NCI-H2107 treated with DMSO at 0.1 percent for 48 hours (cell line): ENCODE measurements around the gene LSAMP.
"Not testable (repeated sequence)": the region's sequence is repeated elsewhere in the genome, so short reads cannot be mapped to it uniquely, and the experiment has no call there.

Source experiments
- DNase-seq: peaks from one replicate; lab custom pipeline; 2025; ENCODE audit not compliant: unreplicated experiment; lab: John Stamatoyannopoulos, UW

LSAMP gene

DNA sequence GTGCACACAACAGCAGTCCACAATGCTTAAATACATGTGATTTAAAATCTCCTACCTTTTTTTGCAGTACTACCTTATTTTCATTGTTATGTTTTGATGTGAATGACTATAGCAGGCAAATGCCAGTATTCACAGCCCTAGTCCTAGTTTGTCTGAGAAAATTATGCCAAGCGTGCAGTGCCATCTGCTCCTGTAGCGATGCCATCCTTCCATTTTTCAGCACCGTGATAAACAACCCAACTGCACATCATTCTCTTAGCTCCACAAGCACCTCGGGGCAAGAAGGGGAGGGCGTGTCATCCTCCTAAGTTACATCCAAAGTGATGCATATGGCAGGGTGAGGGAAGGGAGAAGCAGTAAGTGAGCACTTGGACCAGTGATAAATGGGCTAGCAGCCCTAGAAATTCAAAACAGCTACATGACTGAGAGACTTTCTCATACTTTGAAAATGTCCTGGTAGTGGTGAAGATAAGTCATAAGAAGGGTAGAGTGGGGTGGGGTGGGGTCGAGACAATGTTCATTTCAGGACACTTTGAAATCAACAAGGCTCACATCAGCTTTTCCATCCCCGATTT lies 198.8 kb downstream of the LSAMP start:
- no peak for DNase-seq

DNA sequence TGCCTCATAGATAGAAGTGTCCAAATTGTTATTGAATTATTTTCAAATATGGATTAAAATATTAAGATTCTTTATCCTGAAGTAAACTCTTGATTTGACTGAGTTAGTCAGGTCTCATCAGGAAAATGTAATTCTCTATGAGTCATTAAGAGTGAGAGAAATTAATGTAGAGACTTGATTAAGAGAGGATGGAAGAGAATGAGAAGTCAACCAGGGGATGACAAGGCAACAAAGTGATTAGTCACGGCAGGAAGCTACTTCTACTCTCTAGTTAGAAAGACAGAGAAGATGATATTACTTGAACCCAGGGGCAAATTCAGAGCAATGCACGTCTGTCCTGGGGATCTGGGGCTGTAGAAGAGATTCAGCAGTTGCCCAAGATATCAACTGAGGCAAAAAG lies 202.5 kb downstream of the LSAMP start:
- no peak for DNase-seq

DNA sequence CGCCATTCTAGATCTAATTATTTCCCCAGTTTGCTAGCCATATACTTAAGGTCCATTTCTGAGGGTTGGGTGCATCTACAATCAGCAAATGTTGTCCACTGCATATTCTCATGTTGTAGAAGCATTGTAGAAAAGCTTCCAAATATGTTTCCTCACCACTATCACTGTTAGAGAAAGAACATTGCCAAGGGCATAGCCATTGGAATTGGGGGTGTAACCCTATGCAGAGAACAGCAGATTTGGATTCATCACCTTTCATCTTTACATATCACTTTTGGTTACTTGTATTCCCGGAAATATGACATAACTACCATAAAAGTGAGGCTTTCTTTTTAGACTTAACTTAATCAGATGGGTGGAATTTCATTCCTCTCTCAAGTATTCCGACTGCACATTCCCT lies 203.6 kb downstream of the LSAMP start:
- no peak for DNase-seq

DNA sequence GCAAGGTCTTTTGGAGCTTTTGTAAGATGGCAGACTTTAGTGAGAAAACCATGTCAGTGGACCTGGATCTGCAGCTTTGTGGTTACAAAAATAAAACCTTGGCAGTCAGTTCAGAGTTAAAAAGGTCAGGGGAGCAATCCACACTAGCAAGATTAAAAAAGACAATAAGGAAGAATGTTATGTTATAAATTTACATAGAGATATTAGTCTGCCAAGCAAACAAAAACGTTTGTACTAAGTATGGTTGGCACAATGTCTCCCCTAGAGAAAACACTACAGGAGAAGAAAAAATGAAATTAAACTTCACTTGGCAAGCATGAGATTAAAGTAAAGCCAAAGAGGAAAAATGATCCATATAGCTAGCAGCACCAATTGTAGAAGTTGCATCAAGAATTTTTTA lies 205.0 kb downstream of the LSAMP start:
- no peak for DNase-seq

DNA sequence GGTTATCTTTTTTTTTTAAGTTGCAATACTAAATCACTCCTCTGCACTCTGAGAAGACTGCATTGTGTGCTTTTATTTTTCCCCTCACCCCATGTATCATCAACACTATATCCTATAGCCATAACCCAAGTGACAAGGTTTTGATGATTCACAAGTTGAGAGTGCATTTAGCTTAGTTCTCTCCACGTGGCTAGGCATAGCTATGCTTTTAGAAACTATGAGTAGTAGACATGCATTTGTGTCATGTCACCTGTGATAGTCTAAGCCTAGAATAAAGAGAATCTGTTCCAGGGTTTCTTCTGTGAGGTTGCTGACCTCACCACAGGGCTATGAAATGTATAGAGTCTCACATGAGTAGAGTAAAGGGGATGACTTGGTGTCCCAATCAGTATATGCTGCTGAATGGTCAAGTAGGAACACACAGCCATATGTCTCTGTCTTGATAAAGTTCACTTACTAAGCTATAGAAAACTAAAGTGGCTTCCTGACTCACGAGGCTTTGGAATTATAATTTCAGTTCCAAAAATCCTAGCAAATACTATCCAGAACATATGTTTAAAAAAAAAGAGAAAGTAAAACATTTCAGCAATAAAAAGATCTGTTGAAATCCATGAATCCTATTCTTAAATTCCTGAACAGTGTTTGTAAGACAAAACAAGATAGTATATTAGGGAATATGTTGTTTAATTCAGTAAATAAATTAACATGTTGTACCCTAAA lies 206.3 kb downstream of the LSAMP start:
- DNase-seq, result no peak

DNA sequence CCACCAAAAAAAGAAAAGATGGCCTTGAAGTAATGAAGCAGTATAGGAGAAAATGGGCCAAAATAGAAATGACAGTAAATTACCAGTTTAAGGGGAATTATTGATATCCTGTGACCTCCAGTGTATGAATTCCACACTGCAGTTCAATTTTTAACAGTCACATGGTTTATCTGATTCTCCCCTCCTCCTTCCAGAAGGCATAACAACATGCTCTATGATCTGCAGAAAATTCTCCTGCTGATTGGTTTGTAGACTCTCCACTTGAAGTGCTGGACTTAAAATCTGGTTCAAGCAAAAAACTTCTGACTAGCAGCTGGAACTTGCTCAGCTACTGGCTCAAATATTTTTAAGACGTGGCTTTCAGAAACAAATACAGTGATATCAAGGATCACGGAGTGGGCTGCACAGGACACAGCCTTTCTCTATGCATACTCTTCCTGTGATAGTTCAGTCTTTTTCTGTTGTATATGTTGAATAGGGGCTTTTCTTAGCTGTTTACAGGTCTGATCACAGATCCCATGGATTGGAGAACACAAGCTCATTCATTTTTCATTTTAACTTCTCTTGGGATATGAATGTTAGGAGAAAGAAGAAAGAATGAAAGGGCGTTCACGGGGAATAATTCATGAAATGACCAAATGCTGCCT lies 211.5 kb downstream of the LSAMP start:
- DNase-seq, result no peak

DNA sequence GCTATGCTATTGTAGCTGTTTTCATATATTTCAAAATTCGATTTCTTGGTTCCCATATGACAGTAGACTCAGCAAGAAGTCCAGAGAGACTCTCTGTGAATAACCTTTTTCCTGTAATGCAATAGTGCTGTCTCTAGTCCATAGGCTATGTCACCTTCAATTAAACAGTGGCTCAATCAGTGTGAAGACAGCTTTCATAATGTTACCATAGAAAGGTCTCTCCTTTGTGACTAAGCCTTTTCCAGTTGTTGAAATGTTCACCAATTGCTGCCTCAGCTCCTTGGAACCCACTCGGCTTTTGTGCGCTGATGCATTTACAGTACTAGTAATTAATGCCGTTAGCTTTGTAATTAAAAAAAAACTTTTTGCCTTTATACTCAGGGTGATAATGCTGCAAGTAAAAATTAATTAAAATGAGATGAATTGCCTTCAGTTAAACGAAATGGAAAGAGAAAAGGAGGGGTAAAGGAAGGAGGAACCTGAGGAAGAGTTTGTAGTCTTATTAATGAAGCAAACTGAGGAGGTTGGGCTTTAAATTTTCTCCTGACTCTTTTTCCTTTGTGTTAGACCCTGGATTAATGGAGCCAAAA lies 214.8 kb downstream of the LSAMP start:
- DNase-seq, result no peak

DNA sequence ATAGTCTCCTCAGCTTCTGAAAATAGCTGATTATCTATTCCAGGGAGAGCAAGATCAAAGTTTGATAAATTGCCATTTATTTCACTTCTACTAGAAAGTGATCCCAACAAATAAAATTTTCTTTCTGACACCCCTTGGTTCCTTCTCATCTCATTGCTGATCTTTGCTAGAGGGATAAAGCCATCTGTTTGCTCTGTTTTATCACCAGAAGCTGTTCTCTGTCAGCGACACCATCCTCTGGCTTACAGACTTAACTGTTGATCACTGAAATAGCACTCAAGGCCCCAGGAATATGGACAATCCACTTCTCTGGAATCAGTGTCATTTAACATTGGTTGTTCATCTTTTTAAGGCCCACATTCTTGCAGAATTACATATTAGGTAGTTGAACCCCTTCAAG lies 219.0 kb downstream of the LSAMP start:
- DNase-seq, result no peak

DNA sequence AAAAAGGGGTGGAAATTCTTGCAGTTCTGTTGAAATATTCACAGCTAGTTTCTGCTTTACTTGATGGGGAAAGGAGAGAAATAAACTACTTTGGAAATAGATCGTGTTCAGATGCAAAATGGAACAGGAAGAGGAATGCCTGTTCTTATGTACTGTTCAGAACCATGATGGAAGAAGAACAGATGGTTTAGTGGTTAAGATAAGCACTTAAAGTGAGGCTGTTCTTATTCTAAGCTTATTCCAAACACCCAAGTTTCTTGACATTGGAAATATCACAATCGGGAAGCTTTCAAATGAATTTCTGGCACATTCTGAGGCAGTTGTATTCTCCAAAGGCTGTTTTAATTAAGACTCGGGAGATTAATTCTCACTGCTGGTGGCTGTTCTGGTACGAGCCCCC lies 228.5 kb downstream of the LSAMP start:
- DNase-seq, result no peak

DNA sequence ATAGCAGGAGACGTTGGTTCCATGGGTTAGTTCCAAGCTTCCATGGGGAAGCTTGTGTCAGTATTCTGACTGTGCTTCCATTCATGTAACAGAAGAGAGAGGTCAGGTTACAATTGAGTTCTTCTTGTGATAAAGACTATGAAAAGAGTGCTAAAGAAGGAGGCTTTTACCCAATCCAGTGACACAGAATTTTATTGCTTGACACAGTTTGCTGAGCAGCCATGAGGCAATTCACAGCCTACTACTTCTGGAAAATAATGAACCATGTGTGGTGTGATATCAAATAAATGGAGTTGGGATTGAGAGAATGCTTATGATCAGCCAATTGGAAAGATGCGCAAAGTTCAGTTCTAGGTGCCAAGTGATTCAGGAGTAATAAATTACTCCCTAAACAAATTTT lies 233.4 kb downstream of the LSAMP start:
- no peak for DNase-seq

DNA sequence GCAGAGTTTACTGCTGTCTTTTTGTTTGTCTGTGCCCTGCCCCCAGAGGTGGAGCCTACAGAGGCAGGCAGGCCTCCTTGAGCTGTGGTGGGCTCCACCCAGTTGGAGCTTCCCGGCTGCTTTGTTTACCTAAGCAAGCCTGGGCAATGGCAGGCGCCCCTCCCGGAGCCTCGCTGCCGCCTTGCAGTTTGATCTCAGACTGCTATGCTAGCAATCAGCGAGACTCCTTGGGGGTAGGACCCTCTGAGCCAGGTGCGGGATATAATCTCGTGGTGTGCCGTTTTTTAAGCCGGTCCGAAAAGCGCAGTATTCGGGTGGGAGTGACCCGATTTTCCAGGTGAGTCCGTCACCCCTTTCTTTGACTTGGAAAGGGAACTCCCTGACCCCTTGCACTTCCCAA lies 236.5 kb downstream of the LSAMP start:
- DNase-seq, result not testable (repeated sequence)

DNA sequence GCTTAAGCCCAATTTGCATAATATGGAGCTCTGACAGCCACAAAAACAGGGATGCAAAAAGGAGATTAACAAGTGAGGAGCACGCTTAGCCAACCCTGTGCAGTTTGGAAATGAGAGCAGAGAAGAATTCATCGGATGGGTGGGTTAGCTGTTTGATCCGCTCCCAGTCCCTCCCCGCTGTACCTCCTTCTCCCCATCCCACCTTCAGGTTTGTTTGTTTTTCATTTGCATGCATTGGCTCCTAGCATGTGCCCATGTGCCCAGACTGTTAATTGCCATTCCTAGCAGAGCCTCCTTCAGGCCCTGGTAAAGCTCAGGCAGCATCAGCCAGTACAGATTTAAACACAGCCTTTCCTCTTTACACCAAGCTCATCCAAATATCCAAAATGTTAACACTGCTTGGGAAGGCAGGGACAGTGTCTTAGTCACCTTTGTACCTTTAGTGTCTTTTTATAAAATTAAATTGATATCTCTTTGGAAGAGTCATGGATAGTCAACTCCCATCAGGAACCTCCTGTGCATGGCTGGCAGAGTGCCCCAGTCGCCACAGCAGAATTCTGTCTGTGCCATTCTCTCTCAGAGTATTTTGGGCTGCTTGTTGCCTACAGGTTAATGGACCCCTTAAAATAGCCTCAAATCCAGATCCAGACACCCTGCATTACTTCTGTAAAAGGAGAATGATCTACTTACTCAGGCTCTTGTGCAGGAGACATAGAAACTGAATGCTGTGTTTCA lies 244.2 kb downstream of the LSAMP start:
- no peak for DNase-seq

DNA sequence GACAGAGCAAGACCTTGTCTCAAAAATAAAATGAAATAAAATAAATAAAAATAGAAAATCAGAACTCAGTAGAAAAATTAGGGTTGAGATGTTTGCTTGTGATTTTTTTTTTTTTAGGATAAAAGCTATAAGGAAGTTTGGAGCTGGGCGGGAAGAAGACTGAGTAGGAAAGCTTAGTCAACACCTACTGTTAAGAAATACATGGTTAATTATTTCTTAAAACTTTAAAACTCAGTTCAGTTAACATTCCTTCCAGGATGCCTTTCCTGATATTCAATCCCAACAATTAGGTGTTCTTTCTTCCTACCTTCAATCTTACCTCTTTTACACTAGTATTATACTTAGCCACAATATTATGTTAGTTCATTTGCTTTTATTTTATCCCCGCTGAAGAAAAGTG lies 246.2 kb downstream of the LSAMP start:
- no peak for DNase-seq

DNA sequence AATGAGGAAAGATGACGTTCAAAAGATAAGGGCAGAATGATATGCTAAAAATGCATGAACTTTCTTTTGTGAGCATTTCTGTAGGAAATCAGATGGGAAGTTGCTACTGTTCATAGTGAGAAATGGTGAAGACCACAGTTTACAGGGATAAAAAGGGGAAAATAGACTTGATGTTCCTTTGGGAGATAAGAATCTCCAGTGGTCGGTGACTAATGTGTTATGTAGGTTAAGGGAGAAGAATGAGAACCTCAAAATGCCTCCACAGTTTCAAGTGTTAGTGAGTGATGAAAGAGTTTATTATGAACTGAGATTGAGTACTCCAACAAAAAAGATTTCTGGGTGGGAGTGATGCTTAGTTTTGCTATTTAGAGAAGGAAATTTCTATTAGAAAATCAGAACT lies 247.2 kb downstream of the LSAMP start:
- no peak for DNase-seq

DNA sequence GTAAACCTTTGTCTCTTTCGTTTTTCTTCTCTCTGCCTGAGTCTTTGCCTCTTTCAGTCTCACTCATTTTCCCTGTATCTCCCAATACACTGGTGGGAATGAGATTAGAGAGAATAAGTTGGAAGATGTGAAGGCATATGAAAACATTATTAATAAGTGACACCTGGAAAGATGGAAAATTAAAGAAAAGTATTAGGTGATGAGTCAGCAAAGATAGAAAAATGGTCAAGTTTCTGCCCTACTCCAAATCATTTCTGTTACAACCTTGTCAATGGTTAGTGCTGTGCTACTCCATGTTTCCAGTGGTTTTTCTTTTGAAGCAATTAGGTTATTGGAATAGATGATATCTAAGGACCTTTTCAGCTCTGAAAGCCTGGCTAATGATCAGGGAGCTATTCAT lies 252.8 kb downstream of the LSAMP start:
- DNase-seq, result no peak

DNA sequence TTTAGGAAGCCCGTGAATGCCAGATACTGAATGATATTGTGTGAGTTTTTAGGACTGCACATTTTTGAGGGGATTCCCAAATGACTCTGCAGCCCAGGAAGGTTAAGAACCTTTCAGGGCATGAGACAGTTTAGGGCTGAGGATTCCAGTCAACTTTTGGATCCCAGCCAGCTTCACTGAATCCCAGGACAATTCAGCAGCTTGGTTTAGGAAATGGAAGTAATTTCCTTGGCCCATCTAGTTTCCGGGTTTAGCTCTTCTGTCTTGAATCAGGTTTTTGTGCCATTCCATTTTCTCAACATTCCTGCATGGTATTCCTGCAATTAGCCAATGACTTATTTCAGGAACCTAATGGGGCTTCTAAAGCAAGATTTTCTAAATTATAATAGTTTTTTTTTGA lies 253.9 kb downstream of the LSAMP start:
- no peak for DNase-seq

DNA sequence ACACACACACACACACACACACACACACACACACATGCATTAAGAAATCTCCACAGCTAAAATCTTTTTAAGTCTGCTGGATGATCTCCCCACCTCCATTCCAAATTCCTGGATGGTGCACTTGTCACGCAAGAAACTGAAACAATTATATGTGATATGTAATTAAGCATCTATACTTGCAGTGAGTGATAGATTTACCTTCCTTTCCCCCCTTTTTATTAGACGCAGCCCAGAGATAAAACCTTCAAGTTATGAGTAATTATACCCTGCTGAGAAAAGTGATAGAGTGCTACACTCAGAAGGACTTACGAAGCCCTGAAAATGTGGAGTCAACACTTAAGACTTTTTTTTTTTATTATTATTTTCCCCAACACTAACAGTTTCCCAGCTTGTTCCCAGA lies 255.2 kb downstream of the LSAMP start:
- DNase-seq, result no peak

DNA sequence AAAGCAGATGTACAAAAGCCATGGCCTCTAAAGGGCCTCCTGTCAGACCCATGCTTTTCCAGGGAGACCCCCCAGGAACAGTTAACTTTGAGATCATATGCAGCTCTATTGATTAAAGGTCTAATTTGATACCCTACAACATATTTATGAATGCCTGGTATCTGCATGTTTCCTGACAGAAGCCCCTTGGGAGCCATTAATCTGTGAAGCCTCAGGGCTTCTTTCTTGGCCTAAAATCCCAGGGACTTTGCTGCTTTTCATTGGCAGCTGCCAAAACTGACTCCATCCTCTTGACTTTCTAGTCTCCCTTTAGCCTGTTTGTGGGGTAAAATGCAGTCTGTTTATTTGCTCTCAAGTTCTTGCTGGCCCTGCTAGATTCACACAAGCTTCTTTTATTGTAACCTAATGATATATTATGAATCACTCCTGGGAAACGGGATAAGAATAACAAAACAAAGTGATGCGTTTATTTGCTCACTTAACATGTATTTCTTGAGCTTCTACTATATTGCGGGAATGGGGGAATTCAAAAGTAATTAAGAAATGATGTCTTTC lies 257.0 kb downstream of the LSAMP start:
- DNase-seq, result no peak

DNA sequence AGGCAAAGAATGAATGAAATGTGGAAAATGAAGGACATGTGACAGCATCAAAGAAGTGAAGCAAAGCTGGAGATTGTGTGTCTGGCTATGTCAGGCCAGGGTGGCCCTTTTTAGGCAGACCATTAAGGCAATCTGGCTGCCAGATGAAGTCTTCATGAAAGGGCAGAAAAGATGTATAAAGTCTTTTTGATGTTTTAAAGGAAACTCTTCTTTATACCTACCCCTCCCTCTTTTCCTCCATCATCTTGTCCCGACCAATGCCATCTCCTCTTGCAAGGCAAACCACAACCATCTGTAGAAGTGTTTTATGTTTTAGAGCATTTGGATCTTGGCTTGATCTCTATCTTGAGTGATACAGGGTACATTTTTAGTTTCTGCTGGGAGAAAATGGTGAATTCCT lies 259.2 kb downstream of the LSAMP start:
- no peak for DNase-seq

DNA sequence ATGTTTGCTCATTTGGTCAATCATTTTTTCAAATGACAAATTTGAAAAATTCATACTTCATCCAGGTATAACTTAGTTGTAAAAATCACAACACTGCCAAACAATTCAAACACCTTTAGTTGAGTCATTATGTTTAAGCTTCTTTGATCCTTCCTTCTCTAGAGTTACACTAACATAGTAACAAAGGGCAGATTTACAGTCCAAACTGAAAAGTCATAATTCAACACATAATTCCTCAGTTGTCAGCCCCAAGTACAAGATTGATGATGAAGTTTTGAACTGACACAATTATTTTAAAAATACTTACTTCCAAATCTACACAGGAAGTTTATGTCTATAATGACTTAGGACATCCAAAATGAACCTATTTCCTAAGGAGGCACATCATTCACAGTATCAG lies 264.1 kb downstream of the LSAMP start:
- no peak for DNase-seq

DNA sequence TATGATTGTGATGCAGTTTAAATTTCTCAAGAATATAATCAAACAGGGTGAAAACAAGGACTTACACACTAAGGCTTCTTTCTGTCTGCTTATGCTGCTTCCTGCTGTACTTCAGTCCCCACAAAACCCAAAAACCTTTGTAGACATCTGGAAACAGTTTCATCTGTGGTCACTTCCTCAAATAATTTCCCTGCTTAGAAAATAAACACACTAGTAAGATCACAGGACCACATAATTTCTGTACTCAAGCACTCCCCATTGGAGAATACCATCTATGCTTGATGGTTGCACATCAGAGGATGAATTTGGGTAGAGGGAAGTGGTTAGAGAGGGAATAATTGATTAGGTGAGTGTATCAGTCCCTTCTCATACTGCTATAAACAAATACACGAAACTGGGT lies 266.2 kb downstream of the LSAMP start:
- DNase-seq, result no peak
